Measurements from ENCODE around the gene MTHFD1L. TPM values are rescaled to one million over a fixed set of nuclear protein-coding genes. Genes with fewer than 3 reads are reported as not detected.

Gene MTHFD1L
- polyA plus RNA-seq, 3 donors, result 0.25 to 1.3 (median 0.39) TPM

GRCh38 chr6:150844371-150844770, 21.1 kb upstream of the MTHFD1L start:
- H3K4me2 ChIP-seq (replicated peaks; ENCODE audit: extremely low read depth, low read length, poor library complexity, severe bottlenecking), result no peak overlapping the region
- Mint-ChIP-seq H3K36me3 (no peaks in the 10 kb centered on the region), H3K4me1 (no peaks in the 10 kb centered on the region), H3K27ac (no peak overlapping the region), H3K9me3 (peaks cover 0 to 2% (median 0%) of the 10 kb centered on the region in 7 donors), H3K4me3 (no peak overlapping the region), H3K27me3 (ENCODE audit: low read depth in 3 of 3) (peaks cover 0 to 7% (median 2%) of the 10 kb centered on the region in 3 donors)
- no CpG with 5 or more reads among the region's 3 CpGs for WGBS (ENCODE audit: insufficient coverage)
- no peaks in the 10 kb centered on the region for H3K27me3 ChIP-seq (ENCODE audit: control insufficient read depth in 2 of 2, insufficient read depth in 2 of 2, low read length in 2 of 2)
- H3K36me3 ChIP-seq (replicated peaks in 1 of 2; ENCODE audit: control insufficient read depth in 1 of 2, insufficient read depth in 2 of 2, low read length in 2 of 2), result no peaks in the 10 kb centered on the region
- no peak overlapping the region for H2AFZ ChIP-seq (ENCODE audit: insufficient read depth, low read depth, low read length, poor library complexity, severe bottlenecking)
- H3K79me2 ChIP-seq (ENCODE audit: insufficient read depth, low read length), result no peaks in the 10 kb centered on the region
- intact Hi-C loops (cut with micrococcal nuclease), result no loop called here
- DNase-seq, result no peak
- H3K4me3 ChIP-seq (replicated peaks in 1 of 3; ENCODE audit: low read depth in 2 of 3, low read length in 3 of 3), result no peak overlapping the region
- H4K20me1 ChIP-seq (ENCODE audit: insufficient read depth, low read length), result no peaks in the 10 kb centered on the region
- H3K9ac ChIP-seq (ENCODE audit: insufficient read depth, low read length, poor library complexity, severe bottlenecking), result no peak overlapping the region
- H3K4me1 ChIP-seq (ENCODE audit: control insufficient read depth in 1 of 2, insufficient read depth in 2 of 2, low read length in 2 of 2), result no peaks in the 10 kb centered on the region
- no peaks in the 10 kb centered on the region for H3K9me3 ChIP-seq (replicated peaks in 1 of 2; ENCODE audit: control insufficient read depth in 1 of 2, insufficient read depth in 1 of 2, low read length in 2 of 2)
- TF ChIP-seq CTCF (IDR thresholded peaks at IDR 0.05), result no peak
- H3K27ac ChIP-seq (ENCODE audit: low read depth in 1 of 2, low read length in 2 of 2), result no peak overlapping the region

GRCh38 chr6:150846641-150847040, 18.9 kb upstream of the MTHFD1L start:
- no peak overlapping the region for H3K27ac Mint-ChIP-seq
- H3K4me3 Mint-ChIP-seq, result no peak overlapping the region
- Histone ChIP-seq H3K27ac (ENCODE audit: low read depth in 1 of 2, low read length in 2 of 2) (no peak overlapping the region), H3K27me3 (ENCODE audit: control insufficient read depth in 2 of 2, insufficient read depth in 2 of 2, low read length in 2 of 2) (no peaks in the 10 kb centered on the region), H2AFZ (ENCODE audit: insufficient read depth, low read depth, low read length, poor library complexity, severe bottlenecking) (no peak overlapping the region), H3K9ac (ENCODE audit: insufficient read depth, low read length, poor library complexity, severe bottlenecking) (no peak overlapping the region), H4K20me1 (ENCODE audit: insufficient read depth, low read length) (no peaks in the 10 kb centered on the region), H3K36me3 (replicated peaks in 1 of 2; ENCODE audit: control insufficient read depth in 1 of 2, insufficient read depth in 2 of 2, low read length in 2 of 2) (no peaks in the 10 kb centered on the region), H3K9me3 (replicated peaks in 1 of 2; ENCODE audit: control insufficient read depth in 1 of 2, insufficient read depth in 1 of 2, low read length in 2 of 2) (no peaks in the 10 kb centered on the region), H3K79me2 (ENCODE audit: insufficient read depth, low read length) (no peaks in the 10 kb centered on the region), H3K4me3 (replicated peaks in 1 of 3; ENCODE audit: low read depth in 2 of 3, low read length in 3 of 3) (no peak overlapping the region), H3K4me1 (ENCODE audit: control insufficient read depth in 1 of 2, insufficient read depth in 2 of 2, low read length in 2 of 2) (no peaks in the 10 kb centered on the region), H3K4me2 (replicated peaks; ENCODE audit: extremely low read depth, low read length, poor library complexity, severe bottlenecking) (no peak overlapping the region)
- no peaks in the 10 kb centered on the region for H3K4me1 Mint-ChIP-seq
- DNase-seq, result no peak
- WGBS (ENCODE audit: insufficient coverage), result 80% methylated on average over 2 of the region's 5 CpGs
- H3K36me3 Mint-ChIP-seq, result no peaks in the 10 kb centered on the region
- peaks cover 0 to 4% (median 0%) of the 10 kb centered on the region in 7 donors for H3K9me3 Mint-ChIP-seq
- no peak for TF ChIP-seq CTCF (IDR thresholded peaks at IDR 0.05)
- intact Hi-C loops (cut with micrococcal nuclease), result no loop called here
- H3K27me3 Mint-ChIP-seq (ENCODE audit: low read depth in 3 of 3), result peaks cover 0 to 7% (median 5%) of the 10 kb centered on the region in 3 donors

Data from CD14-positive monocyte (primary cell).